ENCODE data around the gene MINAR1. TPM values are rescaled to one million over a fixed set of nuclear protein-coding genes. Genes with fewer than 3 reads are reported as not detected.

Gene MINAR1, protein sequence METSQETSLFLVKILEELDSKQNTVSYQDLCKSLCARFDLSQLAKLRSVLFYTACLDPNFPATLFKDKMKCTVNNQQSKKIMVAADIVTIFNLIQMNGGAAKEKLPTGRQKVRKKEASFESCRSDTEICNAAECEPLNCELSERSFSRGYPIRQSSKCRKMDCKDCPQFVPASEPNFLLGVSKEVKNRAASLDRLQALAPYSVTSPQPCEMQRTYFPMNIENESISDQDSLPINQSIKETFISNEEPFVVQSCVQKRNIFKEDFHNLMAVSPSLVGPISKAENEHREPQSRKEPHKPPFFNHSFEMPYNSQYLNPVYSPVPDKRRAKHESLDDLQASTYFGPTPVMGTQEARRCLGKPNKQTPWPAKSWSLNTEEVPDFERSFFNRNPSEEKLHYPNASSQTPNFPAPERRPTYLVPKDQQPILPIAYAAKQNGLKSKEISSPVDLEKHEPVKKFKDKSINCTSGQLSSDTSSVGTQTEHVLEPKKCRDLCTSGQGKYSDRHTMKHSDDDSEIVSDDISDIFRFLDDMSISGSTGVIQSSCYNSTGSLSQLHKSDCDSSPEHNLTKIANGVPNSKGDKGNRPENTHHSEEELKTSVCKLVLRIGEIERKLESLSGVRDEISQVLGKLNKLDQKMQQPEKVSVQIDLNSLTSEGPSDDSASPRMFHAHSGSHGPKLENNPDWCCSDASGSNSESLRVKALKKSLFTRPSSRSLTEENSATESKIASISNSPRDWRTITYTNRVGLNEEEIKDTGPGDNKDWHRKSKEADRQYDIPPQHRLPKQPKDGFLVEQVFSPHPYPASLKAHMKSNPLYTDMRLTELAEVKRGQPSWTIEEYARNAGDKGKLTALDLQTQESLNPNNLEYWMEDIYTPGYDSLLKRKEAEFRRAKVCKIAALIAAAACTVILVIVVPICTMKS
- total RNA-seq = 0.66 and 0.68 TPM in 2 replicates

DNA sequence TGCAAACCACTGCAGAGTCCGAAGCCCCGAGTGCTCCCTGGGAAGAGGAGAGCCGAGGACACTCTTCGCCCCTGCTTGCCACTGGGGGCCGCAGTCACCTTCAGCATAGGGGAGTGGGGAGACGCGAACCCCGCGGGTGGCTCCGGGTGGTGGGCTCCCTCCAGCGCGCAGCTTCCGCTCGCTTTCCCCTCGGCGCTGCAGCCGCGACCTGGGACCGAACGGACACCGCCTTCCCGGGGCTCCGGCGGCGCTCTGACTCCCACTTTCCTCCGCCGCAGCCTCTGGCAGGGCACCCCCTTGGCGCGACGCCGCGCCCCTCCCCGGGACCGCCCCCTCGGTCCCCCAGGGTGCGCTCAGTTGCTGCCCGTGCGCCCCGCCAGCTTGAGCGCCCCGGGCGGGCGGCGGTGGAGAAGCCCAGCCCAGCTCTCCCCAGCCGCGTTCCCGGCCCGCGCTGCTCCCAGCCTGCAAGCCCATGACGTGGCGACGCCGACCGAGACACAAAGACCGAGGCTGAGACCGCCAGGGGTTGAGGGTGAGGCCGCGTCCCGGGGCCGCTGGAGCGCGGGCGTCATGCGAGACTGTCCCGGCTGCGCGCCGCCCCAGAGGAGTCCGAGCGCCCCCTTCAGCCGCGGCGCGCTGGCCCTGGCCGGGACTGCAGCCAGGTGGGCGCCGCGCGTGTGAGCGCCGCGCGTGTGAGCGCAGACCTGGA is at the start of gene MINAR1:
Gene MINAR1 (plus strand): TSS at position 701 of the 709 bp plus-strand sequence. CDS start 23,812 bp downstream, outside the sequence.

Other genes starting within 250 kb of the MINAR1 start
- gene ANKRD34C, start 149.6 kb upstream of the MINAR1 start, total RNA-seq = not detected in 2 replicates
- gene TMED3, start 121.2 kb upstream of the MINAR1 start, total RNA-seq = 117 and 127 TPM in 2 replicates